GM12865 (cell line): Measurements from ENCODE around the gene ATP5MG.
"Not testable (repeated sequence)": the region's sequence is repeated elsewhere in the genome, so short reads cannot be mapped to it uniquely, and the experiment has no call there.

Experiments used
- DNase-seq: peaks from one replicate; pipeline ENCODE4 v3.0.0; 2010; ENCODE audit warnings: low read depth
- H3K4me3 ChIP-seq: 2 replicates; pipeline ENCODE4 v1.5.1; 2011; ENCODE audit warnings: mild to moderate bottlenecking, low read depth, low read length, control low read depth
- TF ChIP-seq, protein P1 (sequence below): IDR thresholded peaks from 2 replicates; pipeline ENCODE4 v1.5.1; 2011; ENCODE audit warnings: low read length, control low read depth, low read depth, inconsistent platforms; ENCODE audit not compliant: insufficient read depth; ENCODE audit errors: missing control alignments

The ATP5MG gene

DNA sequence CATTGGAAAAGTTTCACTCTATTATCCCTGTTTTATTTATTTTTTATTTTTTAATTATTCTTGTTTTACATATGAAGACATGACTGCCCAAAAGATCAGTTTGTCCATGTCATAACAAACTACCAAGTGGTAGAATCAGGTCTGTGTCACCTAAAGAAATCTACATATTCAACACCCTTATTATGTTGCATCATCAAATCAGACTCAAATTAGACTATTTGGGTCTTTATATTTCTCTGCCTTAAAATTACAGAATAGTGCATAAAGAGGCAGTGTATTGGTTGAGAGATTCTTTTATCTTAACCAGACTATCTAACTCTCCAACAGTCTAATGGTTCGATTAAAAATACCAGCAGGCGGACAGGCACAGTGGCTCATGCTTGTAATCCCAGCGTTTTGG, 18.5 kb upstream of the ATP5MG start:
- no peak for DNase-seq
- TF ChIP-seq, protein P1, sequence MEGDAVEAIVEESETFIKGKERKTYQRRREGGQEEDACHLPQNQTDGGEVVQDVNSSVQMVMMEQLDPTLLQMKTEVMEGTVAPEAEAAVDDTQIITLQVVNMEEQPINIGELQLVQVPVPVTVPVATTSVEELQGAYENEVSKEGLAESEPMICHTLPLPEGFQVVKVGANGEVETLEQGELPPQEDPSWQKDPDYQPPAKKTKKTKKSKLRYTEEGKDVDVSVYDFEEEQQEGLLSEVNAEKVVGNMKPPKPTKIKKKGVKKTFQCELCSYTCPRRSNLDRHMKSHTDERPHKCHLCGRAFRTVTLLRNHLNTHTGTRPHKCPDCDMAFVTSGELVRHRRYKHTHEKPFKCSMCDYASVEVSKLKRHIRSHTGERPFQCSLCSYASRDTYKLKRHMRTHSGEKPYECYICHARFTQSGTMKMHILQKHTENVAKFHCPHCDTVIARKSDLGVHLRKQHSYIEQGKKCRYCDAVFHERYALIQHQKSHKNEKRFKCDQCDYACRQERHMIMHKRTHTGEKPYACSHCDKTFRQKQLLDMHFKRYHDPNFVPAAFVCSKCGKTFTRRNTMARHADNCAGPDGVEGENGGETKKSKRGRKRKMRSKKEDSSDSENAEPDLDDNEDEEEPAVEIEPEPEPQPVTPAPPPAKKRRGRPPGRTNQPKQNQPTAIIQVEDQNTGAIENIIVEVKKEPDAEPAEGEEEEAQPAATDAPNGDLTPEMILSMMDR = no peak
- H3K4me3 ChIP-seq = no peak overlapping the region

DNA sequence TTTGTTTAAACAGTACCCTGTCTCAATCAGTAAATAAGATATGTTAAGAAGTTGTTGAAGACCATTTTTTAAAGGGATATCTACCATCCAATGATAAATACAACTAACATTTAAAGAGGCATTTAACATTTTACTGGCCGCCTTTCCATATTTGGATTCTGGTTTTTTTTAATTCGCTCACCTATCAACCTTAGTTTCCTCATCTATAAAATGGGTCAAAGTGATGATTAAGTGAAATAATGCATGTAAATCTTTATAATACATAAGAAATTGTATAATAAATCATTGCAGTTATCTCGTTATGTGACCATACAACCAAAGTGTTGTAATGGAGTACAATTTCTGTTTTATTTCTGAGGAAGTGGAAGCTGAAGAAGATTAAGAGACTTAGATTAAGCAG, 17.7 kb upstream of the ATP5MG start:
- TF ChIP-seq, protein P1 = no peak
- no peak overlapping the region for H3K4me3 ChIP-seq

DNA sequence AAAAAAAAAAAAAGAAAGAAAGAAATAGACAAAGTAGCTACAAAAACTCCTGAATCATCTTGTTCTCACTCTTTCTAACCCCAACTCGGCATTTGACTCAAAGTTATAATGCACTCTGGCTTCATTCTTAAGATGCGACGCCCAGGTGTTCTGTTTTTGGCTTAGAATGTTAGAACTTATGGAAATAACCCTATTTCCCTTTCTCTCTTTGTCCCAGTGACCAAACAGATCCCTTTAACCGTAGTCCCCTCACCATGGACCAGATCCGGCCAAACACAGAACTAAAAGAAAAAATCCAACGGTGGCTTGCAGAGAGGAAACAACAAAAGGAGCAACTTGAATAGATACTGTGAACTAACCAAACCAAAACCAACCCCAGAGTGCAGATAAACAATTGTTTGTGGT, 5.3 kb upstream of the ATP5MG start:
- TF ChIP-seq, protein P1 = no peak
- DNase-seq = no peak

More for the DNA sequence above, 17.7 kb upstream of the ATP5MG start:
- no peak for DNase-seq

GRCh38 chr11:118397448-118397847, 4.0 kb upstream of the ATP5MG start:
- DNase-seq = no peak
- TF ChIP-seq, protein P1 = no peak
- H3K4me3 ChIP-seq = no peak overlapping the region

More for the DNA sequence above, 5.3 kb upstream of the ATP5MG start:
- H3K4me3 ChIP-seq = no peak overlapping the region

GRCh38 chr11:118398791-118399559, 2.4 kb upstream of the ATP5MG start:
- peak; percentile 75 for DNase-seq
- TF ChIP-seq, protein P1 = no peak
- H3K4me3 ChIP-seq = no peak overlapping the region

- no peak for DNase-seq
- peak overlapping the region; percentile 65 for H3K4me3 ChIP-seq
- TF ChIP-seq, protein P1 = no peak
Measured at GRCh38 chr11:118401880-118402590, 629 bp downstream of the ATP5MG start.

DNA sequence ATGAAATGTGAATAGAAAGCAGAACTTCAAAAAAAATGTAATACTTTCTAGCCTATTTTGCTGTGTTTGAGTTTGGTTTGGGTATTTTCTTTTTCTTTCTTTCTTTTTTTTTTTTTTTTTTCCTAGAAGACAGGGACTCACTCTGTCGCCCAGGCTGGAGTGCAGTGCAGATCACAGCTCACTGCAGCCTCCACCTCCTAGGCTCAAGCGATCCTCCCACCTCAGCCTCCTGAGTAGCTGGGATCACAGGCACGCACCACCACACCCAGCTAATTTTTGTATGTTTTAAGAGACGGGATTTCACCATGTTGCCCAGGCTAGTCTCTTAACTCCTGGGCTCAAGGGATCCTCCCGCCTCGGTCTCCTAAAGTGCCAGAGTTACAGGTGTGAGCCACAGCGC, 1.2 kb downstream of the ATP5MG start:
- peak overlapping the region; percentile 65 for H3K4me3 ChIP-seq
- not testable (repeated sequence) for DNase-seq
